Fibroblast of mammary gland (primary cell): ENCODE measurements around the gene ENTREP1.

Experiments used
- DNase-seq: peaks from one replicate; pipeline ENCODE4 v3.0.0-alpha.2; 2010; ENCODE audit warnings: low read depth
- H3K4me3 ChIP-seq: 2 replicates; pipeline ENCODE4 v1.5.1; 2011; ENCODE audit warnings: low read depth, mild to moderate bottlenecking, low read length, moderate library complexity; ENCODE audit not compliant: control insufficient read depth
- TF ChIP-seq, protein P1 (sequence below): conservative IDR thresholded peaks from 2 replicates; pipeline ENCODE4 v1.5.1; 2011; ENCODE audit warnings: low read depth, low read length, inconsistent platforms; ENCODE audit not compliant: control insufficient read depth, insufficient read depth

The ENTREP1 gene

GRCh38 chr9:69386651-69387050 lies 61.6 kb downstream of the ENTREP1 start:
- no peak for DNase-seq
- TF ChIP-seq, protein P1, sequence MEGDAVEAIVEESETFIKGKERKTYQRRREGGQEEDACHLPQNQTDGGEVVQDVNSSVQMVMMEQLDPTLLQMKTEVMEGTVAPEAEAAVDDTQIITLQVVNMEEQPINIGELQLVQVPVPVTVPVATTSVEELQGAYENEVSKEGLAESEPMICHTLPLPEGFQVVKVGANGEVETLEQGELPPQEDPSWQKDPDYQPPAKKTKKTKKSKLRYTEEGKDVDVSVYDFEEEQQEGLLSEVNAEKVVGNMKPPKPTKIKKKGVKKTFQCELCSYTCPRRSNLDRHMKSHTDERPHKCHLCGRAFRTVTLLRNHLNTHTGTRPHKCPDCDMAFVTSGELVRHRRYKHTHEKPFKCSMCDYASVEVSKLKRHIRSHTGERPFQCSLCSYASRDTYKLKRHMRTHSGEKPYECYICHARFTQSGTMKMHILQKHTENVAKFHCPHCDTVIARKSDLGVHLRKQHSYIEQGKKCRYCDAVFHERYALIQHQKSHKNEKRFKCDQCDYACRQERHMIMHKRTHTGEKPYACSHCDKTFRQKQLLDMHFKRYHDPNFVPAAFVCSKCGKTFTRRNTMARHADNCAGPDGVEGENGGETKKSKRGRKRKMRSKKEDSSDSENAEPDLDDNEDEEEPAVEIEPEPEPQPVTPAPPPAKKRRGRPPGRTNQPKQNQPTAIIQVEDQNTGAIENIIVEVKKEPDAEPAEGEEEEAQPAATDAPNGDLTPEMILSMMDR: no peak
- no peak overlapping the region for H3K4me3 ChIP-seq

DNA sequence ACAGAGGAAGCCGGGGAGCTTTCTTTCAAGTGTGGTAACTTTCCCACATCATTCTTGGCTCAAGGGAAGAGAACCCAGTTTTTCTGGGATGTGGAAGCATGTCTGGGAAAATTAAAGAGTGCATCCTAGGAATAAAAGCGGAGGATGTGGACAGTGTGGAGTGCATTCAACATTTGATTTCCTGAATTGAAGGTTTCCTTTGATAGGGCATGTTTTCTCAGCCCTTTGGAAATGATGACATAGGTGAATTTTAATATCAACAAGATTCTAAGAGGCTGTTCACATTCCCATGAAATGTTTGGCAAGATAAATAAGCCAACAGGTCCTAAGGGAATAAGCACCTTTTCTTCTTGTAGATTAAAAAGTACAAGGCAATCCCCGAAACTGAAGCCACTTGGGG lies 63.6 kb downstream of the ENTREP1 start:
- H3K4me3 ChIP-seq: no peak overlapping the region
- no peak for DNase-seq
- TF ChIP-seq, protein P1: no peak

DNA sequence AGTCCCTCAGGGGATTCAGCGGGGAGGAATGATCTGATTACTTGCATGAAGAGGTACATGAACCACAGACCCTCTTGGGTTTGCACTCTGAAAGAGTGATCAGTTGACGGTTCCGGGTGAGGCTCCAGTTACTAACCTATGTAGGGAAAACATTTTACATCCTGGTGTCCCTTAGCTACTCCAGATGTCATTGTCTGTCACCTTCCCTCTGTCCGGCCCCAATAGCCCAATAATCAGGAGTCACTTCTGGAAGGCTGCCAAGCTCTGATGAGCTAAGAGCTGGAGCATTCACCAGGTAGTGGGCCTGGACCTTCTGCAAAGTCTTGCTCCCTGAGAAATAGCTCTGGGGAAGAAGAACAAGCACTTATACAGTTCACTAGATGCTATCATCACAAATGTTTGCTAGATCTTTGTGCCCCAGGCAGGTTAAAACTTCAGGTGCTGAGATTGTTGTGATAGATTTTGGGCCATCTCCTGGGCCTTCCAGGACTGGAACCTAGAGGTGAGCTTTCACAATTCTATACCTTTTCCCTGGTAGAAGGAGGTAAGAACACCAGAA lies 64.5 kb downstream of the ENTREP1 start:
- H3K4me3 ChIP-seq: no peak overlapping the region
- TF ChIP-seq, protein P1: no peak

GRCh38 chr9:69391487-69391886 lies 66.5 kb downstream of the ENTREP1 start:
- no peak for DNase-seq
- H3K4me3 ChIP-seq: no peak overlapping the region
- TF ChIP-seq, protein P1: no peak

More for the DNA sequence above, 64.5 kb downstream of the ENTREP1 start:
- no peak for DNase-seq

GRCh38 chr9:69391946-69392345 lies 66.9 kb downstream of the ENTREP1 start:
- TF ChIP-seq, protein P1: no peak
- H3K4me3 ChIP-seq: no peak overlapping the region
- DNase-seq: no peak

DNA sequence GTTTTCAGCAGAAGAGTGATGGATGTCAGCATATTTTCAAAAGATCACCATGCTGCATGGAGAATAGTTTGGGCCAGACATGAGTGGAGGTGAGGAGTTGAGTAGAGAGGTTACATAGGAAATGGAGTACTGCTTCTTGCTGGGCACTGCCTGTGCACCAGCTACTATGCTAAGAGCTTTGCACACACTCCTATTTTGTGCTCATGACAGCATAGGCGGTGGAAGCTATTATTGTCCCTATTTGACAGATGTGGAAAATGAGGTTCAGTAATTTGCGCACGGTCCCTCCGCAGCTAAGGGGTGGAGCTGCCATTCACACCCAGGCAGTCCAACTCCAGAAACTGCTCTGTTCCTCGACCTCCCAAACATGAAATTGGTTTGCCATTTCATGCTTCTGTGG lies 67.8 kb downstream of the ENTREP1 start:
- TF ChIP-seq, protein P1: no peak
- no peak for DNase-seq
- H3K4me3 ChIP-seq: no peak overlapping the region

DNA sequence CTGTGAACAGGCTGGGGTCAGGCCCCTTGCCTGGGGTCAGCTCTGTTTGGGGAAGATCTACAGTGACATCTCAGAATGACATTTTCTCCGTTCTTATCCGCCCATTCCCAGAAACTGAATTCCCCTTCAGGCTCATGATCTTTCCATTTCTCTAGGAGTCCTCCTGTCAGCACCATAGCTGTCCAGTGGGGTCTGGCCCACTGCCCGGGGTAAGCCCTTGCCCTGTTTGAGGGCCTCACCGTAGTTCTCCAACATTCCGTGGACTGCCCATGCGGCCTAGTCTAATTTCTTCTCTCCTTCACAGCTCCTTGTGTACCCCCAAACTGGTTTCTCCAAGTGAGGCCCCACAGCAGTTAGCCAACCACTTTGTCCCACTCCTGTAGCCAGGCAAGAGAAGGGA lies 68.4 kb downstream of the ENTREP1 start:
- TF ChIP-seq, protein P1: no peak
- no peak overlapping the region for H3K4me3 ChIP-seq
- DNase-seq: no peak
